ENCODE data around the gene CCND3. TPM values are rescaled to one million over a fixed set of nuclear protein-coding genes. Genes with fewer than 3 reads are reported as not detected.

CCND3 gene
- total RNA-seq, 4 donors from 2014 or later: 49.2 to 267 (median 60.1) TPM

- Histone ChIP-seq H3K36me3 (peaks cover 0 to 60% (median 0%) of the 10 kb centered on the region in 3 donors), H3K27me3 (no peaks in the 10 kb centered on the region), H3K9me3 (no peaks in the 10 kb centered on the region), H3K4me1 (peaks cover 0 to 48% (median 19%) of the 10 kb centered on the region in 4 donors), H3K27ac (no peak overlapping the region), H3K4me3 (no peak overlapping the region)
- DNase-seq: no peak
- TF ChIP-seq, protein P1, sequence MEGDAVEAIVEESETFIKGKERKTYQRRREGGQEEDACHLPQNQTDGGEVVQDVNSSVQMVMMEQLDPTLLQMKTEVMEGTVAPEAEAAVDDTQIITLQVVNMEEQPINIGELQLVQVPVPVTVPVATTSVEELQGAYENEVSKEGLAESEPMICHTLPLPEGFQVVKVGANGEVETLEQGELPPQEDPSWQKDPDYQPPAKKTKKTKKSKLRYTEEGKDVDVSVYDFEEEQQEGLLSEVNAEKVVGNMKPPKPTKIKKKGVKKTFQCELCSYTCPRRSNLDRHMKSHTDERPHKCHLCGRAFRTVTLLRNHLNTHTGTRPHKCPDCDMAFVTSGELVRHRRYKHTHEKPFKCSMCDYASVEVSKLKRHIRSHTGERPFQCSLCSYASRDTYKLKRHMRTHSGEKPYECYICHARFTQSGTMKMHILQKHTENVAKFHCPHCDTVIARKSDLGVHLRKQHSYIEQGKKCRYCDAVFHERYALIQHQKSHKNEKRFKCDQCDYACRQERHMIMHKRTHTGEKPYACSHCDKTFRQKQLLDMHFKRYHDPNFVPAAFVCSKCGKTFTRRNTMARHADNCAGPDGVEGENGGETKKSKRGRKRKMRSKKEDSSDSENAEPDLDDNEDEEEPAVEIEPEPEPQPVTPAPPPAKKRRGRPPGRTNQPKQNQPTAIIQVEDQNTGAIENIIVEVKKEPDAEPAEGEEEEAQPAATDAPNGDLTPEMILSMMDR (IDR thresholded peaks at IDR 0.05): no peak
- TF ChIP-seq POLR2A (IDR thresholded peaks at IDR 0.05): no peak
Observed at GRCh38 chr6:41935193-41935574, 6.4 kb downstream of the CCND3 start.

DNA sequence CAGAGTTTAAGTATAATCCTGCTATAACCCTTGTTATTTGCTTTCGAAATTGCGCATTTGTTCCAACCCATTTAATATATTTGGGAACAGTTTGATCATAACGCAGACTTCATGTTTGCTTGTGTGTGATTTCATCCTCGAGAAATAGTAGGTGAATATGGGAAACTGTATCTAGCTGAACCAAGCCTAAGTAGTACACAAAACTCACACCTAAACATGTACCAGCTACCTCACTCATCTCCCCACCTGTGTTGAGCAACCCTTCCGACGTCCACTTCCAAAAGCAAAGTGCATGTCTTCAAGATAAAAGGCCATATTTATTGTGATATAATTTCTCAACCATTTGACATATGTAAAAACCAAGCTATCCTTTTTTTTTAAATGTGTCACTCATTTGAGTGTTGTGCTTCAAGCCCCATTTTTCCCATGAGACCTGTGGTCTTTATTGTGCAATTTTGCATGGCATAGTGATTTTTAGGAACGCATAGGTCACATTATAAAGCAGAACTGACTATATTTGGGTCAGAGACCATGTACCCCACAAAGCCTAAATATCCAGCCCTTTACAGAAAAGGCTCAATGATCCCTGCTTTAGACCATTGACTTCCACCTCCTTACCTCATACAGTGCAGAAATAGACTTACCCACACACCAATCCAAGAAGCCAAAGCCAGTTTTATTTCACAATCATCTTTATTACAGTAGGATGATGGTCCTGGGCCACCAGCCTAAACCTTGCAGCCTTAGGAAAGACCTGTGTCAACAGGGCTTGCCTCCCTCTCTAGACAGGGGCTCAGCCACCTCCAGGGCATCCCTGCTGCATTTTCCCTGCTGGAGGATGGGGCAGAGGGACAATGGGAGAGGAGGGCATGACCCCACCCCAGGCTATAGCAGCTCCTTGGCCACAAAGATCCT lies 7.1 kb downstream of the CCND3 start:
- Histone ChIP-seq H3K9me3 (no peaks in the 10 kb centered on the region), H3K4me1 (peaks cover 0 to 42% (median 14%) of the 10 kb centered on the region in 4 donors), H3K4me3 (no peak overlapping the region), H3K27ac (no peak overlapping the region), H3K36me3 (peaks cover 0 to 66% (median 0%) of the 10 kb centered on the region in 3 donors), H3K27me3 (no peaks in the 10 kb centered on the region)
- TF ChIP-seq, protein P1 (IDR thresholded peaks at IDR 0.05): no peak
- TF ChIP-seq POLR2A (IDR thresholded peaks at IDR 0.05): no peak
- no peak for DNase-seq

GRCh38 chr6:41932378-41932777 lies 9.2 kb downstream of the CCND3 start:
- Histone ChIP-seq H3K4me3 (no peak overlapping the region), H3K9me3 (no peaks in the 10 kb centered on the region), H3K27ac (no peak overlapping the region), H3K36me3 (peaks cover 0 to 87% (median 0%) of the 10 kb centered on the region in 3 donors), H3K27me3 (no peaks in the 10 kb centered on the region), H3K4me1 (peaks cover 0 to 20% (median 5%) of the 10 kb centered on the region in 4 donors)
- no peak for DNase-seq
- TF ChIP-seq POLR2A (IDR thresholded peaks at IDR 0.05): no peak
- TF ChIP-seq, protein P1 (IDR thresholded peaks at IDR 0.05): no peak

GRCh38 chr6:41931792-41932191 lies 9.8 kb downstream of the CCND3 start:
- H3K27me3 ChIP-seq: no peaks in the 10 kb centered on the region
- peaks cover 0 to 91% (median 0%) of the 10 kb centered on the region in 3 donors for H3K36me3 ChIP-seq
- H3K9me3 ChIP-seq: no peaks in the 10 kb centered on the region
- no peak overlapping the region for H3K27ac ChIP-seq
- H3K4me1 ChIP-seq: peaks cover 0 to 14% (median 3%) of the 10 kb centered on the region in 4 donors
- DNase-seq: no peak
- H3K4me3 ChIP-seq: no peak overlapping the region
- no peak for TF ChIP-seq POLR2A (IDR thresholded peaks at IDR 0.05)
- TF ChIP-seq, protein P1 (IDR thresholded peaks at IDR 0.05): no peak

- DNase-seq: no peak
- Histone ChIP-seq H3K27me3 (no peaks in the 10 kb centered on the region), H3K4me3 (no peak overlapping the region), H3K27ac (no peak overlapping the region), H3K9me3 (no peaks in the 10 kb centered on the region), H3K4me1 (no peaks in the 10 kb centered on the region), H3K36me3 (peaks cover 0 to 79% (median 0%) of the 10 kb centered on the region in 3 donors)
- TF ChIP-seq, protein P1 (IDR thresholded peaks at IDR 0.05): no peak
- TF ChIP-seq POLR2A (IDR thresholded peaks at IDR 0.05): no peak
Observed at GRCh38 chr6:41929924-41930323, 11.7 kb downstream of the CCND3 start.
